ENCODE results near the gene TLE6.
"Not testable (repeated sequence)": the region's sequence is repeated elsewhere in the genome, so short reads cannot be mapped to it uniquely, and the experiment has no call there.

The TLE6 gene

GRCh38 chr19:3029065-3029923 is 51.9 kb downstream of the TLE6 start, which contains the start of gene TLE2:
Gene TLE2 (minus strand): TSS chr19:3029280. CDS start chr19:3028904, 376 bp downstream.
- DNase-seq (ENCODE audit: low read depth, low spot score) = no peak

GRCh38 chr19:3031607-3031867 is 54.2 kb downstream of the TLE6 start:
- DNase-seq (ENCODE audit: low read depth, low spot score) = no peak

GRCh38 chr19:3033595-3034405 is 56.4 kb downstream of the TLE6 start:
- no peak for DNase-seq (ENCODE audit: low read depth, low spot score)

- DNase-seq (ENCODE audit: low read depth, low spot score) = no peak
Observed at GRCh38 chr19:3034406-3034655, 57.0 kb downstream of the TLE6 start.

GRCh38 chr19:3034656-3035541 is 57.5 kb downstream of the TLE6 start:
- DNase-seq (ENCODE audit: low read depth, low spot score) = no peak

GRCh38 chr19:3035542-3036118 is 58.3 kb downstream of the TLE6 start:
- peak; percentile 92 for DNase-seq (ENCODE audit: low read depth, low spot score)

- peak; percentile 54 for DNase-seq (ENCODE audit: low read depth, low spot score)
Observed at GRCh38 chr19:3036119-3036976, 59.0 kb downstream of the TLE6 start.

GRCh38 chr19:3036977-3037544 is 59.7 kb downstream of the TLE6 start:
- DNase-seq (ENCODE audit: low read depth, low spot score) = not testable (repeated sequence)

GRCh38 chr19:3038214-3038613 is 60.9 kb downstream of the TLE6 start:
- no peak for DNase-seq (ENCODE audit: low read depth, low spot score)

- DNase-seq (ENCODE audit: low read depth, low spot score) = no peak
Observed at GRCh38 chr19:3039125-3039524, 61.8 kb downstream of the TLE6 start.

- no peak for DNase-seq (ENCODE audit: low read depth, low spot score)
Observed at GRCh38 chr19:3039641-3040077, 62.3 kb downstream of the TLE6 start.

- DNase-seq (ENCODE audit: low read depth, low spot score) = no peak
Observed at GRCh38 chr19:3041327-3041726, 64.0 kb downstream of the TLE6 start.

- no peak for DNase-seq (ENCODE audit: low read depth, low spot score)
Observed at GRCh38 chr19:3041761-3042620, 64.6 kb downstream of the TLE6 start.

- DNase-seq (ENCODE audit: low read depth, low spot score) = no peak
Observed at GRCh38 chr19:3042621-3043267, 65.4 kb downstream of the TLE6 start.
